ENCODE measurements around the gene UCK1. TPM values are rescaled to one million over a fixed set of nuclear protein-coding genes. Genes with fewer than 3 reads are reported as not detected.

The UCK1 gene
- total RNA-seq, 6 donors from 2014 or later: 27.8 to 36.7 (median 29.4) TPM

DNA sequence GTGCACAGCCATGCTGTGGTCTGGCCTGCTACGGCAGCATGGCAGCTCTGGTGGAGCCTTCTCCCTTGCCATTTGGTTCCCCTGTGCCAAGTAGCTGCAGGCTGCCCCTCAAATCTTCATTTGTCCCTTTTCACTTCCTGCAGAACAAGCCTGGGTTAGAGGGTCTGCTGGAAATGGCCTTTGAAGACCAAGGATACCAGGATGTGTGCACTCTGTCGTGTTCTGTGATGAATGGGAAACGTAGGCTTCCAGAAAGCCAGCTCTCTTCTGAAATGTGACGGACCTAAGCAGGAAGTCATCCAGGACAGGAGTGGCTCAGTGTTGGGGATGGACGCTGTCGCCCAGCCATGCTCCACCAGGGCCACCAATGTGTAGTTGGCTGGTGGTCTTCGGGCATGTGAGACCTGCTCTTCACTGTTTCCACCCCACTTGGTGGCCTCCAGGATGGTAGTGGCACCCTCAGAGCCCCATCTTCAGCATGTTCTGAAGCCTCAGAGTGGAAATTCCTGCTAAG, 31.8 kb downstream of the UCK1 start:
- TF ChIP-seq, protein P1, sequence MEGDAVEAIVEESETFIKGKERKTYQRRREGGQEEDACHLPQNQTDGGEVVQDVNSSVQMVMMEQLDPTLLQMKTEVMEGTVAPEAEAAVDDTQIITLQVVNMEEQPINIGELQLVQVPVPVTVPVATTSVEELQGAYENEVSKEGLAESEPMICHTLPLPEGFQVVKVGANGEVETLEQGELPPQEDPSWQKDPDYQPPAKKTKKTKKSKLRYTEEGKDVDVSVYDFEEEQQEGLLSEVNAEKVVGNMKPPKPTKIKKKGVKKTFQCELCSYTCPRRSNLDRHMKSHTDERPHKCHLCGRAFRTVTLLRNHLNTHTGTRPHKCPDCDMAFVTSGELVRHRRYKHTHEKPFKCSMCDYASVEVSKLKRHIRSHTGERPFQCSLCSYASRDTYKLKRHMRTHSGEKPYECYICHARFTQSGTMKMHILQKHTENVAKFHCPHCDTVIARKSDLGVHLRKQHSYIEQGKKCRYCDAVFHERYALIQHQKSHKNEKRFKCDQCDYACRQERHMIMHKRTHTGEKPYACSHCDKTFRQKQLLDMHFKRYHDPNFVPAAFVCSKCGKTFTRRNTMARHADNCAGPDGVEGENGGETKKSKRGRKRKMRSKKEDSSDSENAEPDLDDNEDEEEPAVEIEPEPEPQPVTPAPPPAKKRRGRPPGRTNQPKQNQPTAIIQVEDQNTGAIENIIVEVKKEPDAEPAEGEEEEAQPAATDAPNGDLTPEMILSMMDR (IDR thresholded peaks at IDR 0.05): no peak
- TF ChIP-seq EP300 (IDR thresholded peaks at IDR 0.05): no peak
- TF ChIP-seq POLR2AphosphoS5 (IDR thresholded peaks at IDR 0.05): no peak
- no peak for TF ChIP-seq POLR2A (IDR thresholded peaks at IDR 0.05)
- DNase-seq (no peak), ATAC-seq (ENCODE audit: low FRiP score in 2 of 2) (no peak)
- H3K9me3 ChIP-seq: no peaks in the 10 kb centered on the region
- WGBS, 2 donors: 80 to 86% methylated on average over 3 to 7 of the region's 7 CpGs
- no peak overlapping the region for H3K4me3 ChIP-seq
- H3K4me1 ChIP-seq: peaks cover 20 to 32% (median 23%) of the 10 kb centered on the region in 4 donors
- no peak overlapping the region for H3K27ac ChIP-seq
- H3K27me3 ChIP-seq: no peaks in the 10 kb centered on the region
- H3K36me3 ChIP-seq: peaks cover 26 to 55% (median 41%) of the 10 kb centered on the region in 4 donors

DNA sequence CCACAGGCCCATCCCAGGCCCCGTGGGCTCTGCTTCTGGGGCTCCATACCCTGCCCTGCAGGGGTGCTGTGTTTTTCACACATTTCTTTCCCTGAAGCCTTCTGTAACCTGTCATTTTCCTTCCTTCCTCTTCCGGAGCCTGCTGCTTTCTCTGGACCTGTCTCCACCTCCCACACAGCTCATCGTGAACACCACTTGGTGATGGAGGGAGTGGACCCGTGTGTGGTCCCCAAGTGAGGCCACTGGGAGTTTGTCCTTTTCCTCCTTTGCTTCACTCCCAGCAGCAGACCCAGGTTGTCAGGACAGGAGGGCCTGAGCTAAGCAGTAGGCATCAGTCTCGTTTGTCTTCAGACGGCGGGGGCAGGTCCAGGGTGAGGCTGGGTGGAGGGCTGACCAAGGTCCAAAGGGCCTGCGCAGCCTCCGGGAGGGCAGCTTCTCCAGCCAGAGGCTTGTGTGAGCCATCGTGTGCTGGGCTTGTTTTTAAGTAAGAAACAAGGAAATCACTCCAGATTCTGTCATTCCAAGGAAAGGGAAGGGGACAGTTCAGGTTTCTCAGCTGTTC, 34.1 kb downstream of the UCK1 start:
- no peak for TF ChIP-seq POLR2AphosphoS5 (IDR thresholded peaks at IDR 0.05)
- TF ChIP-seq, protein P1 (IDR thresholded peaks at IDR 0.05): no peak
- TF ChIP-seq POLR2A (IDR thresholded peaks at IDR 0.05): no peak
- TF ChIP-seq EP300 (IDR thresholded peaks at IDR 0.05): no peak
- DNase-seq (no peak), ATAC-seq (ENCODE audit: low FRiP score in 2 of 2) (no peak)
- Histone ChIP-seq H3K27ac (no peak overlapping the region), H3K4me1 (peaks cover 6 to 13% (median 7%) of the 10 kb centered on the region in 4 donors), H3K9me3 (no peaks in the 10 kb centered on the region), H3K36me3 (peaks cover 50 to 79% (median 64%) of the 10 kb centered on the region in 4 donors), H3K4me3 (no peak overlapping the region), H3K27me3 (no peaks in the 10 kb centered on the region)
- 87 to 90% methylated on average over 10 of the region's 10 CpGs for WGBS, 2 donors

DNA sequence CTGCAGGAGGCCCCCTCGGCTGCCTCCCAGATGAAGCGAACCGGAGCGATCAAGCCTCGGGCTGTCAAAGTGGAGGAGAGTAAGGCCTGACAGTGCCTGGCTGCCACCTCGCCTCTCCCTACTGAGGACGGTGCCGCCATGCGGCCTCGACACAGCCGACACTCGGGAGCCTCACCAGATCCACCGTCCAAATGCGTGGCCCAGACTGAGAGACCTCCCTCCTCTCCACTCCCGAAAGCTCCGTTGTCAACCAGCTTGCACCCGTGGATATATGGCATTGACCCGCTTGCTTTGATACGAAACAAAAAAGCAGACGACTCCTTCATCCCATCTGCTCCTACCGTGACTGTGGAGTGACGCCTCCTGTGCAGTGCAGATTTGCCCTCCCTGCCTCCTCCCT, 35.3 kb downstream of the UCK1 start:
- Histone ChIP-seq H3K4me3 (no peak overlapping the region), H3K36me3 (peaks cover 59 to 90% (median 76%) of the 10 kb centered on the region in 4 donors), H3K27ac (no peak overlapping the region), H3K4me1 (peaks cover 0 to 2% (median 0%) of the 10 kb centered on the region in 4 donors), H3K27me3 (no peaks in the 10 kb centered on the region), H3K9me3 (no peaks in the 10 kb centered on the region)
- WGBS, 2 donors: 93 to 97% methylated on average over 18 to 22 of the region's 22 CpGs
- TF ChIP-seq POLR2A (IDR thresholded peaks at IDR 0.05): no peak
- TF ChIP-seq EP300 (IDR thresholded peaks at IDR 0.05): no peak
- TF ChIP-seq POLR2AphosphoS5 (IDR thresholded peaks at IDR 0.05): no peak
- ATAC-seq (ENCODE audit: low FRiP score in 2 of 2) (no peak), DNase-seq (no peak)

DNA sequence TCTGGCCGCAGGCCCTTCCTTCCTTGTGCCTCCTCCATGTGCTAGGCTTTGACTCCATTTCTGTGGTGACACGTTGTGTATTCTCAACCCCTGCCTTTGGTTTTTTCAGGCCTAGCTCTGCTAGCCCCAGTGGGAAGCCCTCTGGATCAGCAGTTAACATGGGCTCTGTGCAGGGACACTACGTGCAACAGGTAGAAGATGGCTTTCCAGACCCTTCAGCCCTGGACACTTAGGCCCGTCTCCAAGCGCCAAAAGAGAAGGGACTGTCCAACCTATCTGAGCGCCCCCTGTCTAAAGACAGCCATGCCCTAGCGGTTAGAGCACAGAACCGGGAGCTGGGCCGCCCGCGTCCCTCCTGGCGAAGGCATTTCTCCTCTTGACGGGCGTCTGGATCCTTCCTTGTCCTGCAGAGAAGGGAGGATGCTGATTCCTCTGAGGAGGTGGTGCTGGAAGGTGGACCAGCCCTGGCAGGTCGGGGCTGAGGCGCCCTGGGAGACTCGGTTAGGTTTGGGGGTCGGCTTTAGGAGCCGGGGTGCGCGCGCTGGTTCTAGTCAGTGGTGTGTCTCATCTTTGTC, 36.7 kb downstream of the UCK1 start:
- no peak for TF ChIP-seq EP300 (IDR thresholded peaks at IDR 0.05)
- TF ChIP-seq POLR2AphosphoS5 (IDR thresholded peaks at IDR 0.05): no peak
- no peak for TF ChIP-seq POLR2A (IDR thresholded peaks at IDR 0.05)
- TF ChIP-seq, protein P1 (IDR thresholded peaks at IDR 0.05): no peak
- Histone ChIP-seq H3K4me1 (no peaks in the 10 kb centered on the region), H3K36me3 (peaks cover 71 to 100% (median 89%) of the 10 kb centered on the region in 4 donors), H3K27ac (no peak overlapping the region), H3K27me3 (no peaks in the 10 kb centered on the region), H3K4me3 (no peak overlapping the region), H3K9me3 (no peaks in the 10 kb centered on the region)
- ATAC-seq (ENCODE audit: low FRiP score in 2 of 2): no peak
- 92 to 93% methylated on average over 12 to 22 of the region's 22 CpGs for WGBS, 2 donors
- DNase-seq: no peak

DNA sequence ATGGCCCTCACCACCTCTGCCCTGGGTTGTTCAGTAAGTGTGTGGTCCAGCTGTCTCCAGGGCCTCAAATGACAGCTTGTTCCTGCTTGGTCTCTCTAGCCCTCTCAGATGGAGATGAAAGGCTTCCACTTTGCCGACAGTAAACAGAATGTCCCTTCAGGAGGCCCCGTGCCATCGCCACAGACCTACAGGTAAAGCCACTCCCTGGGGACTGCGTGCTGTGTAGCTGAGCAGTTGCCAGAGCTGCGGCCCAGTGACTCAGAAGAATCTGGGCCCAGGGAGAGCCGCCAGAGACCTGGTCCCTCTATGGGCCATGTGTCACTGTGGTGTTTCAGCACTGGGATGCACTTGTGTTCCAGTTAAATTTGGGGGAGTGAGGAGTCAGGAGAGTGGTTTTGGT, 39.0 kb downstream of the UCK1 start:
- DNase-seq (no peak), ATAC-seq (ENCODE audit: low FRiP score in 2 of 2) (no peak)
- Histone ChIP-seq H3K9me3 (no peaks in the 10 kb centered on the region), H3K4me1 (no peaks in the 10 kb centered on the region), H3K36me3 (peaks cover 81 to 100% (median 98%) of the 10 kb centered on the region in 4 donors), H3K27ac (no peak overlapping the region), H3K4me3 (no peak overlapping the region), H3K27me3 (no peaks in the 10 kb centered on the region)
- TF ChIP-seq POLR2AphosphoS5 (IDR thresholded peaks at IDR 0.05) (no peak), EP300 (IDR thresholded peaks at IDR 0.05) (no peak)
- WGBS, 2 donors: 84% methylated on average over 3 to 6 of the region's 6 CpGs
